Panc1 (cell line): ENCODE data around the gene TOP1. TPM values are rescaled to one million over a fixed set of nuclear protein-coding genes. Genes with fewer than 3 reads are reported as not detected.

Experiments used
- ATAC-seq: fragments of 200-7000 bp; cut with Tn5 transposase; 2 replicates; pipeline ENCODE4 v1.9.1; 2020; ENCODE audit warnings: mild to moderate bottlenecking, moderate library complexity
- BruUV-seq: library from RNA; stranded (reverse); fragments of 400-500 nt; replicated peaks from 2 replicates; lab custom pipeline; 2021; lab: Mats Ljungman, UMichigan
- CTCF ChIA-PET: fragments of 300-600 bp; sonication (Branson Sonifier 250); formaldehyde crosslinking; loops from one replicate; lab custom pipeline; 2022; ENCODE audit warnings: antibody characterized with exemption; lab: Charles Lee
- POLR2A ChIA-PET: fragments of 300-600 bp; sonication (Branson Sonifier 250); formaldehyde crosslinking; loops from one replicate; lab custom pipeline; 2022; ENCODE audit warnings: antibody characterized with exemption; lab: Charles Lee
- DNase-seq: peaks from one replicate; pipeline ENCODE4 v3.0.0-alpha.2; 2010; ENCODE audit warnings: low read depth, low spot score
- H3K27ac ChIP-seq: 2 replicates; pipeline ENCODE4 v1.5.1; 2011; ENCODE audit warnings: mild to moderate bottlenecking, low read length, inconsistent platforms
- H3K27me3 ChIP-seq: fragments of 200-500 bp; sonication (Bioruptor generic); 2 replicates; pipeline ENCODE4 v1.6.0; 2014; ENCODE audit warnings: low read length, inconsistent platforms; ENCODE audit not compliant: control insufficient read depth, insufficient read depth
- H3K36me3 ChIP-seq: fragments of 200-500 bp; sonication (Bioruptor generic); 2 replicates; pipeline ENCODE4 v1.5.1; 2014; ENCODE audit warnings: inconsistent platforms, mild to moderate bottlenecking, low read length, moderate library complexity; ENCODE audit not compliant: control insufficient read depth, insufficient read depth
- H3K4me1 ChIP-seq: 2 replicates; pipeline ENCODE4 v1.5.1; 2011; ENCODE audit warnings: inconsistent platforms, mild to moderate bottlenecking, low read length, moderate library complexity; ENCODE audit not compliant: control insufficient read depth, insufficient read depth
- H3K4me3 ChIP-seq, 2 experiments: 2 replicates each; pipeline ENCODE4 v1.5.1; 2011 to 2012; ENCODE audit warnings: low read depth in 2 of 2, low read length in 2 of 2, mild to moderate bottlenecking in 2 of 2, inconsistent platforms in 1 of 2, moderate library complexity in 1 of 2
- H3K9me3 ChIP-seq: fragments of 200-500 bp; sonication (Bioruptor generic); 2 replicates; pipeline ENCODE4 v1.5.1; 2014; ENCODE audit warnings: low read depth, mild to moderate bottlenecking, inconsistent platforms, low read length, moderate library complexity; ENCODE audit not compliant: control insufficient read depth, insufficient read depth
- CTCF ChIP-seq: fragments of 450-650 bp; IDR thresholded peaks from 2 replicates; pipeline ENCODE4 v1.5.1; 2017; ENCODE audit warnings: mild to moderate bottlenecking
- POLR2AphosphoS5 ChIP-seq: IDR thresholded peaks from 2 replicates; pipeline ENCODE4 v1.6.1; 2012; ENCODE audit warnings: mild to moderate bottlenecking, low read depth, low read length, moderate library complexity
- REST ChIP-seq, 2 experiments: IDR thresholded peaks; 2 replicates each; pipeline ENCODE4 v1.6.1; 2011 to 2012; ENCODE audit warnings: low read depth in 2 of 2, control low read depth in 1 of 2, low read length in 1 of 2, mild to moderate bottlenecking in 1 of 2, moderate library complexity in 1 of 2; ENCODE audit not compliant: insufficient read depth in 1 of 2
- SIN3A ChIP-seq: IDR thresholded peaks from 2 replicates; pipeline ENCODE4 v1.6.1; 2012; ENCODE audit warnings: low read depth, mild to moderate bottlenecking, low read length, moderate library complexity, borderline replicate concordance; ENCODE audit not compliant: insufficient read depth
- TCF7L2 ChIP-seq: IDR thresholded peaks from 2 replicates; pipeline ENCODE4 v1.6.1; 2011; ENCODE audit warnings: mild to moderate bottlenecking, low read depth, low read length, inconsistent platforms
- in situ Hi-C: cut with HindIII; loops from 2 replicates; pipeline ENCODE4 v1.10.0; 2016; ENCODE audit warnings: low sequenced_read_pairs, low pct_unique_long_range_greater_than_20kb
- intact Hi-C: fragments of 100-400 bp; cut with micrococcal nuclease; formaldehyde crosslinking; loops from one replicate; pipeline ENCODE4 v1.10.0; 2022; ENCODE audit not compliant: unreplicated experiment
- total RNA-seq: library from RNA; stranded (reverse); gene quantifications from one replicate; pipeline ENCODE4 v1.2.1, GENCODE V29; 2021; ENCODE audit not compliant: unreplicated experiment

TOP1 gene
- total RNA-seq, 1 experiment from 2014 or later = 65.2 TPM

GRCh38 chr20:41017448-41018042 is 11.1 kb upstream of the TOP1 start:
- Histone ChIP-seq H3K27me3 (no peaks in the 10 kb centered on the region), H3K9me3 (no peaks in the 10 kb centered on the region), H3K27ac (no peak overlapping the region), H3K4me1 (no peaks in the 10 kb centered on the region), H3K36me3 (no peaks in the 10 kb centered on the region), H3K4me3 (no peak overlapping the region)
- intact Hi-C loops = no loop called here
- DNase-seq = no peak
- BruUV-seq = no TSS peak
- ATAC-seq = peak; percentile 54; the same call in 1 of the 2 replicates
- in situ Hi-C loops = no loop called here
- ChIA-PET POLR2A (no interaction called here), CTCF (no interaction called here)
- TF ChIP-seq POLR2AphosphoS5 (no peak), CTCF (no peak), TCF7L2 (no peak), SIN3A (no peak)

GRCh38 chr20:41018153-41018552 is 10.5 kb upstream of the TOP1 start:
- Histone ChIP-seq H3K27me3 (no peaks in the 10 kb centered on the region), H3K36me3 (no peaks in the 10 kb centered on the region), H3K27ac (no peak overlapping the region), H3K4me1 (no peaks in the 10 kb centered on the region), H3K4me3 (no peak overlapping the region), H3K9me3 (no peaks in the 10 kb centered on the region)
- CTCF ChIA-PET = no interaction called here
- TF ChIP-seq CTCF (no peak), SIN3A (no peak), REST (IDR thresholded peaks at IDR 0.05; ENCODE audit: insufficient read depth in 1 of 2, low read depth in 2 of 2, low read length in 1 of 2) (no peak), TCF7L2 (no peak), POLR2AphosphoS5 (no peak)
- in situ Hi-C loops = no loop called here
- DNase-seq (no peak), ATAC-seq (no peak)
- no TSS peak for BruUV-seq
- intact Hi-C loops = no loop called here
- POLR2A ChIA-PET = no interaction called here
